Neural cell (in vitro differentiated cells): Measurements from ENCODE around the gene WDR81.

Source experiments
- CTCF ChIP-seq: fragments of 450-650 bp; IDR thresholded peaks from 2 replicates; pipeline ENCODE4 v1.5.1; 2014; ENCODE audit warnings: antibody characterized with exemption, mild to moderate bottlenecking, moderate library complexity; ENCODE audit not compliant: poor library complexity, severe bottlenecking
- EZH2 ChIP-seq: fragments of 200-600, 300-800 bp; shearing (Covaris generic), sonication (generic); IDR thresholded peaks from 2 replicates; pipeline ENCODE4 v1.6.1; 2014; ENCODE audit warnings: antibody characterized with exemption, low read length, borderline replicate concordance, mild to moderate bottlenecking; ENCODE audit not compliant: insufficient read depth, poor library complexity, severe bottlenecking

- TF ChIP-seq EZH2: no peak
- no peak for TF ChIP-seq CTCF
These were observed 21.1 kb downstream of the WDR81 start for GRCh38 chr17:1745513-1746020.
